ENCODE measurements around the gene MEIS2. TPM values are rescaled to one million over a fixed set of nuclear protein-coding genes. Genes with fewer than 3 reads are reported as not detected.

The MEIS2 gene
- total RNA-seq, 1 donor: 17.7 TPM

DNA sequence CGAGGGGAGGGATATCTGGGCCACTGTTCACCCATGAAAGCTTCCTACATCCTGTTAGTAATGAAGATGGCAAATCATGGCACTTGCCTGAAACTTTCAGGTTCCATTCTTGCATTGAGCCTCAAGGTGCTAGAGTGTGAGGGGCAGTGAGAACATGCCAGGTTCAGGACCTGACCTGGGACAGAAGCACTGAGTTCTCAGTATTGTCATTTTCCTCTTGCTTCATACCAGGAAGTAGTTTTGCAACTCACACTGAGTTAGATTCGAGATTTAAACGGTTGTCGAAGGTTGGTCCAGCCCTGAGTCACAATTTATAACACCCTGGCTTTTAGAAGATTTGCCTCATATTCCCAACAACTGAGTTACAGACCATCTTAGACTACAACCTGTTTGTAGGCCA is 11.8 kb upstream of the MEIS2 start:
- no peak for DNase-seq (ENCODE audit: insufficient read length, low spot score, missing footprints)
- H2AFZ ChIP-seq (ENCODE audit: low read length): no peak overlapping the region
- H3K9me3 ChIP-seq (ENCODE audit: low read depth, low read length): no peaks in the 10 kb centered on the region
- no peaks in the 10 kb centered on the region for H3K4me1 ChIP-seq (ENCODE audit: insufficient read depth, low read length)
- no peak overlapping the region for H3K27ac ChIP-seq (ENCODE audit: low read depth, low read length)
- no peak overlapping the region for H3K4me3 ChIP-seq (ENCODE audit: insufficient read depth, low read length)
- no peaks in the 10 kb centered on the region for H3K36me3 ChIP-seq (ENCODE audit: insufficient read depth, low read length)
- peaks cover 23% of the 10 kb centered on the region for H3K27me3 ChIP-seq (ENCODE audit: insufficient read depth, low read length)
- no peaks in the 10 kb centered on the region for H4K20me1 ChIP-seq (ENCODE audit: insufficient read depth, low read length)
- TF ChIP-seq, protein P1, sequence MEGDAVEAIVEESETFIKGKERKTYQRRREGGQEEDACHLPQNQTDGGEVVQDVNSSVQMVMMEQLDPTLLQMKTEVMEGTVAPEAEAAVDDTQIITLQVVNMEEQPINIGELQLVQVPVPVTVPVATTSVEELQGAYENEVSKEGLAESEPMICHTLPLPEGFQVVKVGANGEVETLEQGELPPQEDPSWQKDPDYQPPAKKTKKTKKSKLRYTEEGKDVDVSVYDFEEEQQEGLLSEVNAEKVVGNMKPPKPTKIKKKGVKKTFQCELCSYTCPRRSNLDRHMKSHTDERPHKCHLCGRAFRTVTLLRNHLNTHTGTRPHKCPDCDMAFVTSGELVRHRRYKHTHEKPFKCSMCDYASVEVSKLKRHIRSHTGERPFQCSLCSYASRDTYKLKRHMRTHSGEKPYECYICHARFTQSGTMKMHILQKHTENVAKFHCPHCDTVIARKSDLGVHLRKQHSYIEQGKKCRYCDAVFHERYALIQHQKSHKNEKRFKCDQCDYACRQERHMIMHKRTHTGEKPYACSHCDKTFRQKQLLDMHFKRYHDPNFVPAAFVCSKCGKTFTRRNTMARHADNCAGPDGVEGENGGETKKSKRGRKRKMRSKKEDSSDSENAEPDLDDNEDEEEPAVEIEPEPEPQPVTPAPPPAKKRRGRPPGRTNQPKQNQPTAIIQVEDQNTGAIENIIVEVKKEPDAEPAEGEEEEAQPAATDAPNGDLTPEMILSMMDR (IDR thresholded peaks at IDR 0.05; ENCODE audit: extremely low read depth, low read depth, low read length): no peak
- no peaks in the 10 kb centered on the region for H3K79me2 ChIP-seq (ENCODE audit: insufficient read depth, low read length)
- no peak overlapping the region for H3K4me2 ChIP-seq (ENCODE audit: insufficient read depth, low read length)

DNA sequence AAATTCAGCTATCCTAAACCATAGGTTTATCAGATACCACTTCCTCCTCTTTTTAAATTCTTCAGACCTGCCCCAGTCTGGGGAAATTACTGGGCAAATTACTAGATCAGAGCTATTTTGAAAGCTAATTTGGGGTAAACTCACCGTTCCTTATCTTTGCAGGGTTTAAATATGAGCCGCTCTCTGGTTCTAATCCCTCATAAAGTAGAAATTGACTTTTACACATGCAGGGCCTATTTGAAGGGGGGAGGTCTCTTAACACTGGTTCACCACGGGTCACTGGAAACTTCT is 11.0 kb upstream of the MEIS2 start:
- Histone ChIP-seq H3K4me2 (ENCODE audit: insufficient read depth, low read length) (peak overlapping the region; percentile 74), H3K36me3 (ENCODE audit: insufficient read depth, low read length) (no peaks in the 10 kb centered on the region), H2AFZ (ENCODE audit: low read length) (no peak overlapping the region), H3K9me3 (ENCODE audit: low read depth, low read length) (no peaks in the 10 kb centered on the region), H3K27ac (ENCODE audit: low read depth, low read length) (no peak overlapping the region), H3K27me3 (ENCODE audit: insufficient read depth, low read length) (peaks cover 27% of the 10 kb centered on the region), H3K79me2 (ENCODE audit: insufficient read depth, low read length) (no peaks in the 10 kb centered on the region), H4K20me1 (ENCODE audit: insufficient read depth, low read length) (no peaks in the 10 kb centered on the region), H3K4me1 (ENCODE audit: insufficient read depth, low read length) (no peaks in the 10 kb centered on the region), H3K4me3 (ENCODE audit: insufficient read depth, low read length) (no peak overlapping the region)
- TF ChIP-seq, protein P1 (IDR thresholded peaks at IDR 0.05; ENCODE audit: extremely low read depth, low read depth, low read length): no peak
- no peak for DNase-seq (ENCODE audit: insufficient read length, low spot score, missing footprints)

GRCh38 chr15:37109872-37110572 is 9.7 kb upstream of the MEIS2 start:
- Histone ChIP-seq H3K9me3 (ENCODE audit: low read depth, low read length) (no peaks in the 10 kb centered on the region), H3K36me3 (ENCODE audit: insufficient read depth, low read length) (no peaks in the 10 kb centered on the region), H3K27ac (ENCODE audit: low read depth, low read length) (no peak overlapping the region), H3K4me3 (ENCODE audit: insufficient read depth, low read length) (peak overlapping the region; percentile 69), H3K4me1 (ENCODE audit: insufficient read depth, low read length) (no peaks in the 10 kb centered on the region), H3K4me2 (ENCODE audit: insufficient read depth, low read length) (peak overlapping the region; percentile 74), H2AFZ (ENCODE audit: low read length) (peak overlapping the region; percentile 64), H3K79me2 (ENCODE audit: insufficient read depth, low read length) (no peaks in the 10 kb centered on the region), H4K20me1 (ENCODE audit: insufficient read depth, low read length) (no peaks in the 10 kb centered on the region), H3K27me3 (ENCODE audit: insufficient read depth, low read length) (peaks cover 33% of the 10 kb centered on the region)
- TF ChIP-seq, protein P1 (IDR thresholded peaks at IDR 0.05; ENCODE audit: extremely low read depth, low read depth, low read length): no peak
- no peak for DNase-seq (ENCODE audit: insufficient read length, low spot score, missing footprints)

GRCh38 chr15:37109168-37109871 is 9.0 kb upstream of the MEIS2 start:
- TF ChIP-seq, protein P1 (IDR thresholded peaks at IDR 0.05; ENCODE audit: extremely low read depth, low read depth, low read length): no peak
- Histone ChIP-seq H3K27ac (ENCODE audit: low read depth, low read length) (no peak overlapping the region), H3K36me3 (ENCODE audit: insufficient read depth, low read length) (no peaks in the 10 kb centered on the region), H3K4me3 (ENCODE audit: insufficient read depth, low read length) (no peak overlapping the region), H3K4me2 (ENCODE audit: insufficient read depth, low read length) (no peak overlapping the region), H3K79me2 (ENCODE audit: insufficient read depth, low read length) (no peaks in the 10 kb centered on the region), H3K4me1 (ENCODE audit: insufficient read depth, low read length) (no peaks in the 10 kb centered on the region), H3K27me3 (ENCODE audit: insufficient read depth, low read length) (peaks cover 33% of the 10 kb centered on the region), H2AFZ (ENCODE audit: low read length) (no peak overlapping the region), H3K9me3 (ENCODE audit: low read depth, low read length) (no peaks in the 10 kb centered on the region), H4K20me1 (ENCODE audit: insufficient read depth, low read length) (no peaks in the 10 kb centered on the region)
- no peak for DNase-seq (ENCODE audit: insufficient read length, low spot score, missing footprints)
